Osteocyte (in vitro differentiated cells): ENCODE results near the gene IL1R2. TPM values are rescaled to one million over a fixed set of nuclear protein-coding genes. Genes with fewer than 3 reads are reported as not detected.

Source experiments
- DNase-seq: peaks from one replicate; pipeline ENCODE4 v3.0.0; 2021; ENCODE audit warnings: mixed read lengths; ENCODE audit not compliant: unreplicated experiment; ENCODE audit errors: extremely low spot score
- H3K27ac Mint-ChIP-seq: one replicate; pipeline ENCODE4 v1.8.0; 2021; ENCODE audit warnings: mild to moderate bottlenecking, mixed read lengths; ENCODE audit not compliant: unreplicated experiment
- H3K27me3 Mint-ChIP-seq: one replicate; pipeline ENCODE4 v1.8.0; 2021; ENCODE audit warnings: mixed read lengths; ENCODE audit not compliant: unreplicated experiment
- H3K36me3 Mint-ChIP-seq: one replicate; pipeline ENCODE4 v1.8.0; 2021; ENCODE audit warnings: mixed read lengths; ENCODE audit not compliant: unreplicated experiment
- H3K4me1 Mint-ChIP-seq: one replicate; pipeline ENCODE4 v1.8.0; 2021; ENCODE audit warnings: mixed read lengths; ENCODE audit not compliant: unreplicated experiment
- H3K4me3 Mint-ChIP-seq: one replicate; pipeline ENCODE4 v1.8.0; 2021; ENCODE audit warnings: mild to moderate bottlenecking, moderate library complexity, mixed read lengths; ENCODE audit not compliant: unreplicated experiment
- H3K9me3 Mint-ChIP-seq: one replicate; pipeline ENCODE4 v1.8.0; 2021; ENCODE audit warnings: mixed read lengths; ENCODE audit not compliant: unreplicated experiment
- total RNA-seq: library from RNA; stranded (reverse); gene quantifications from 2 replicates; pipeline ENCODE4 v1.2.1, GENCODE V29; 2021
- TF ChIP-seq, protein P1 (sequence below): fragments of 200-600 bp; sonication (generic); IDR thresholded peaks from 2 replicates; pipeline ENCODE4 v1.5.0; 2021; ENCODE audit warnings: antibody characterized with exemption, mild to moderate bottlenecking, moderate library complexity

Gene IL1R2
- total RNA-seq, 1 donor from 2014 or later: not detected

DNA sequence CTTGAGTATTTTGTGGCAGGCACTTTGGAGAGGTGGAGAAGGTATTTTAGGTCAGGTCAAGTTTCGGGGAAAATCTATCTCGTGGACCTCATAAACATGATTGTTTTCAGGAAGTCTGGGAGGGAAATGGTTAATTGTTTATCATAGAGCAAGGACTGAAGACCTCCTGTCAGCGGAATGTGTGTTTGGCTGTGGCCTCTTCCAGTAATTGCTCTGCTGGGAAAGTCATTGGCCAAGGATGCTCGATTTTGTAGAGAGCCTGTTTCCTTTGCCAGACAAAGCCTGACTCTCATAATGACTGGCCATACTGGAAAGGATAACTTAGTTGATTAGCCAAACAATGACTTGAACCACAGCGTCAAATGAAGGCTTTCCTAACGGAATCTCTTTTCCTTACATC, 30.0 kb downstream of the IL1R2 start:
- TF ChIP-seq, protein P1, sequence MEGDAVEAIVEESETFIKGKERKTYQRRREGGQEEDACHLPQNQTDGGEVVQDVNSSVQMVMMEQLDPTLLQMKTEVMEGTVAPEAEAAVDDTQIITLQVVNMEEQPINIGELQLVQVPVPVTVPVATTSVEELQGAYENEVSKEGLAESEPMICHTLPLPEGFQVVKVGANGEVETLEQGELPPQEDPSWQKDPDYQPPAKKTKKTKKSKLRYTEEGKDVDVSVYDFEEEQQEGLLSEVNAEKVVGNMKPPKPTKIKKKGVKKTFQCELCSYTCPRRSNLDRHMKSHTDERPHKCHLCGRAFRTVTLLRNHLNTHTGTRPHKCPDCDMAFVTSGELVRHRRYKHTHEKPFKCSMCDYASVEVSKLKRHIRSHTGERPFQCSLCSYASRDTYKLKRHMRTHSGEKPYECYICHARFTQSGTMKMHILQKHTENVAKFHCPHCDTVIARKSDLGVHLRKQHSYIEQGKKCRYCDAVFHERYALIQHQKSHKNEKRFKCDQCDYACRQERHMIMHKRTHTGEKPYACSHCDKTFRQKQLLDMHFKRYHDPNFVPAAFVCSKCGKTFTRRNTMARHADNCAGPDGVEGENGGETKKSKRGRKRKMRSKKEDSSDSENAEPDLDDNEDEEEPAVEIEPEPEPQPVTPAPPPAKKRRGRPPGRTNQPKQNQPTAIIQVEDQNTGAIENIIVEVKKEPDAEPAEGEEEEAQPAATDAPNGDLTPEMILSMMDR: no peak
- no peak for DNase-seq
- Mint-ChIP-seq H3K27ac (no peak overlapping the region), H3K36me3 (no peaks in the 10 kb centered on the region), H3K9me3 (no peaks in the 10 kb centered on the region), H3K4me1 (peaks cover 51% of the 10 kb centered on the region), H3K27me3 (no peaks in the 10 kb centered on the region), H3K4me3 (no peak overlapping the region)

- no peak overlapping the region for H3K27ac Mint-ChIP-seq
- TF ChIP-seq, protein P1: no peak
- H3K27me3 Mint-ChIP-seq: no peaks in the 10 kb centered on the region
- peaks cover 63% of the 10 kb centered on the region for H3K4me1 Mint-ChIP-seq
- no peaks in the 10 kb centered on the region for H3K9me3 Mint-ChIP-seq
- no peaks in the 10 kb centered on the region for H3K36me3 Mint-ChIP-seq
- no peak for DNase-seq
- no peak overlapping the region for H3K4me3 Mint-ChIP-seq
Measured at GRCh38 chr2:102022884-102023539, 31.3 kb downstream of the IL1R2 start.

DNA sequence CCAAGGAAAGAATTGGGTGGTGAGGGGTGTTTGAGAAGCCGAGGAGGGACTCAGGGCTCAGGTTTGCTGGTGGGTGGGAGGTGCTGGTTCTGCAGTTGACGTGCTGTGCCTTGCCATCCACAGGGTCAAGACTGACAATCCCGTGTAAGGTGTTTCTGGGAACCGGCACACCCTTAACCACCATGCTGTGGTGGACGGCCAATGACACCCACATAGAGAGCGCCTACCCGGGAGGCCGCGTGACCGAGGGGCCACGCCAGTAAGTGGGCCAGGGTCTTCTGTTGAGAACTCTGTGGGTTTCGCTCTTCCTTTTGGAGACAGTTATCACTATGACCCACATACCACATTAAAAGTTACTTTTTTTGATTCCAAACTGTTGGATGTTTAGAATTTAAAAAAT, 32.6 kb downstream of the IL1R2 start:
- peak overlapping the region; percentile 57 for H3K27ac Mint-ChIP-seq
- no peaks in the 10 kb centered on the region for H3K27me3 Mint-ChIP-seq

GRCh38 chr2:102025016-102025501, 33.3 kb downstream of the IL1R2 start:
- H3K4me3 Mint-ChIP-seq: no peak overlapping the region
- peaks cover 76% of the 10 kb centered on the region for H3K4me1 Mint-ChIP-seq

More for the DNA sequence above, 32.6 kb downstream of the IL1R2 start:
- Mint-ChIP-seq H3K36me3 (no peaks in the 10 kb centered on the region), H3K9me3 (no peaks in the 10 kb centered on the region), H3K4me1 (peaks cover 76% of the 10 kb centered on the region), H3K4me3 (no peak overlapping the region)
- TF ChIP-seq, protein P1: no peak
- DNase-seq: no peak

More at GRCh38 chr2:102025016-102025501, 33.3 kb downstream of the IL1R2 start:
- no peaks in the 10 kb centered on the region for H3K27me3 Mint-ChIP-seq
- H3K9me3 Mint-ChIP-seq: no peaks in the 10 kb centered on the region
- TF ChIP-seq, protein P1: no peak
- no peaks in the 10 kb centered on the region for H3K36me3 Mint-ChIP-seq
- DNase-seq: no peak
- peak overlapping the region; percentile 57 for H3K27ac Mint-ChIP-seq
